BJ (cell line): ENCODE results near the gene NSF. TPM values are rescaled to one million over a fixed set of nuclear protein-coding genes. Genes with fewer than 3 reads are reported as not detected.

Experiments
- CTCF ChIA-PET: fragments of 350-600 bp; formaldehyde crosslinking; extraction: SDS; loops from one replicate; lab custom pipeline; 2021; ENCODE audit warnings: antibody characterized with exemption, inconsistent platforms; lab: Yijun Ruan, JAX
- POLR2A ChIA-PET: fragments of 300-600 bp; sonication (Branson Sonifier 250); formaldehyde crosslinking; extraction: SDS; loops from one replicate; lab custom pipeline; 2021; ENCODE audit warnings: antibody characterized with exemption; lab: Charles Lee
- DNase-seq: peaks from one replicate; pipeline ENCODE4 v3.0.0-alpha.2; 2011; ENCODE audit warnings: low read depth
- H3K27me3 ChIP-seq: 2 replicates; pipeline ENCODE4 v1.6.0; 2011; ENCODE audit warnings: low read length; ENCODE audit not compliant: control insufficient read depth, insufficient read depth
- H3K36me3 ChIP-seq: 2 replicates; pipeline ENCODE4 v1.5.1; 2011; ENCODE audit warnings: low read length; ENCODE audit not compliant: control insufficient read depth, insufficient read depth
- H3K4me3 ChIP-seq: 2 replicates; pipeline ENCODE4 v1.5.1; 2011; ENCODE audit warnings: low read depth, mild to moderate bottlenecking, control low read depth, low read length
- polyA plus RNA-seq: library from polyadenylated mRNA; depleted of rRNA; stranded (reverse); fragments of >200 nt; gene quantifications from 2 replicates; pipeline ENCODE4 v1.2.3, GENCODE V29; 2011; rRNA removed
- TF ChIP-seq, protein P1 (sequence below): IDR thresholded peaks from 2 replicates; pipeline ENCODE4 v1.5.1; 2011; ENCODE audit warnings: low read depth, mild to moderate bottlenecking, control low read depth, inconsistent platforms, low read length, moderate library complexity; ENCODE audit not compliant: insufficient read depth

NSF gene
- polyA plus RNA-seq, 1 experiment = 38.0 TPM

DNA sequence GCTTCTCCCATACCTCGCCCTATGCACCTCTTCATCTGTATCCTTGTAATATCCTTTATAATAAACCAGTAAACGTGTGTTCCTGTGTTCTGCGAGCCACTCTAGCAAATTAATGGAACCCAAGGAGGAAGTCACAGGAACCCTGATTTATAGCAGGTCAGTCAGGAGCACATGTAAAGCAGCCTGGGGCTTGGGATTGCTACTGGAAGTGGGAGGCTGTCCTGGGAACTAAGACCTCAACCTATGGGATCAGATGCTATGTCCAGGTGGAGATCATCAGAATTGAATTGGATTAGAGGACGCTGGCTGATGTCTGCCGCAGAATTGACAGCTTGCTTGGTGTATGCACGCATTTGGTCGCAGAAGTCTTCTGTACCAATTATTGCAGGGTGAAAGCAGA lies 212.3 kb downstream of the NSF start:
- ChIA-PET POLR2A (no interaction called here), CTCF (interaction anchor here (1.0 kb wide), 1 partner anchor 14 kb away, joined by 4 read pairs; no protein-coding TSS in a partner anchor)
- Histone ChIP-seq H3K36me3 (no peaks in the 10 kb centered on the region), H3K27me3 (peaks cover 5% of the 10 kb centered on the region), H3K4me3 (no peak overlapping the region)
- TF ChIP-seq, protein P1, sequence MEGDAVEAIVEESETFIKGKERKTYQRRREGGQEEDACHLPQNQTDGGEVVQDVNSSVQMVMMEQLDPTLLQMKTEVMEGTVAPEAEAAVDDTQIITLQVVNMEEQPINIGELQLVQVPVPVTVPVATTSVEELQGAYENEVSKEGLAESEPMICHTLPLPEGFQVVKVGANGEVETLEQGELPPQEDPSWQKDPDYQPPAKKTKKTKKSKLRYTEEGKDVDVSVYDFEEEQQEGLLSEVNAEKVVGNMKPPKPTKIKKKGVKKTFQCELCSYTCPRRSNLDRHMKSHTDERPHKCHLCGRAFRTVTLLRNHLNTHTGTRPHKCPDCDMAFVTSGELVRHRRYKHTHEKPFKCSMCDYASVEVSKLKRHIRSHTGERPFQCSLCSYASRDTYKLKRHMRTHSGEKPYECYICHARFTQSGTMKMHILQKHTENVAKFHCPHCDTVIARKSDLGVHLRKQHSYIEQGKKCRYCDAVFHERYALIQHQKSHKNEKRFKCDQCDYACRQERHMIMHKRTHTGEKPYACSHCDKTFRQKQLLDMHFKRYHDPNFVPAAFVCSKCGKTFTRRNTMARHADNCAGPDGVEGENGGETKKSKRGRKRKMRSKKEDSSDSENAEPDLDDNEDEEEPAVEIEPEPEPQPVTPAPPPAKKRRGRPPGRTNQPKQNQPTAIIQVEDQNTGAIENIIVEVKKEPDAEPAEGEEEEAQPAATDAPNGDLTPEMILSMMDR = no peak
- no peak for DNase-seq

DNA sequence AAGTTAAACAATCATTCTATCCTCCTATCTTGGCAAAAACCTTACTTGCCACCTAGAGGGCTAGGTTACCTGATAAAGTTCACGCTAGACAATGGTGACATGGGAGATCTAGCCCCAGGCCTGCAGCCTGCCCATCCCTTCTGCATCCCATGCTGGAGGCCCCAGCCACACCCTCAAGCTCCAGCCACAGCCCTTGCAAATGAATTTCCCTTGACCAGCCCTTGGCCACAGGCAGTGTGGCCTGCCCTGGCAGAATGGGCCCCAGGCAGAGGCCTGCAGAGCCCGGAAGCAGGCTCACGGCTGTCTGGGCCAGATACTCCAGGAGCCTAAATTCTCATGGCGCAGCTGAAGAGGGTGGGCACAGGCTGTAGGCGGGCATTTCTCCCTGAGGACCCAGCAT lies 213.1 kb downstream of the NSF start:
- DNase-seq = no peak
- TF ChIP-seq, protein P1 = no peak
- H3K36me3 ChIP-seq = no peaks in the 10 kb centered on the region
- H3K4me3 ChIP-seq = no peak overlapping the region
- ChIA-PET POLR2A (no interaction called here), CTCF (no interaction called here)
- H3K27me3 ChIP-seq = peaks cover 5% of the 10 kb centered on the region

DNA sequence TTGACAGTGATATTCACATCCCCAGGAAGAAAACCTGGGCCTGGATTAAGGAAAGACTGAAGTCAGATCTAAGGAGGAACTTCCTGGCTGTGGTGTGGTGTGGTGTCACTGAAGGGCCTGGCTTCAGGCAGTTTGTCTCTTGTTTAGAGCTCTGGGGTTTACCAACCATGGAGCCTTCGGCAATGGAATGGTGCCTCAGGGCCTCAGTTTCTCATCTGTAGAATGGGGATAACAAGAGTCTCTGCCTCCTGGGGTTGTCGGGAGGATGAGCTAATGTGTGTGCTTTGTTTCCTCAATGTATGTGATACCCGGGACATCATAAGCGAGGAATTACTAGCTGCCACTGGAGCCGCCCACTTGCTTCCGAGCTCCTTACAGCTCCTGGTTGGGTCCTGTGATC lies 215.3 kb downstream of the NSF start:
- Histone ChIP-seq H3K27me3 (peaks cover 5% of the 10 kb centered on the region), H3K4me3 (no peak overlapping the region), H3K36me3 (no peaks in the 10 kb centered on the region)
- DNase-seq = no peak
- TF ChIP-seq, protein P1 = no peak
- POLR2A ChIA-PET = no interaction called here
- CTCF ChIA-PET = interaction anchor here (0.9 to 1.6 kb wide), 3 partner anchors 23 to 35 kb away, joined by 3 to 4 read pairs (median 3); no protein-coding TSS in a partner anchor

Other genes starting within 250 kb of the NSF start
- gene ARL17B, start 228.9 kb upstream of the NSF start, polyA plus RNA-seq = 7.1 and 7.3 TPM in 2 replicates
- gene LRRC37A2, start 78.2 kb upstream of the NSF start, polyA plus RNA-seq = 5.7 and 6.8 TPM in 2 replicates
- gene ARL17A, start 11.0 kb upstream of the NSF start, polyA plus RNA-seq = 7.7 and 11.3 TPM in 2 replicates
- 2.8 TPM in 2 replicates for gene WNT3, start 228.0 kb downstream of the NSF start, polyA plus RNA-seq